ENCODE measurements around the gene CFAP54.

DNA sequence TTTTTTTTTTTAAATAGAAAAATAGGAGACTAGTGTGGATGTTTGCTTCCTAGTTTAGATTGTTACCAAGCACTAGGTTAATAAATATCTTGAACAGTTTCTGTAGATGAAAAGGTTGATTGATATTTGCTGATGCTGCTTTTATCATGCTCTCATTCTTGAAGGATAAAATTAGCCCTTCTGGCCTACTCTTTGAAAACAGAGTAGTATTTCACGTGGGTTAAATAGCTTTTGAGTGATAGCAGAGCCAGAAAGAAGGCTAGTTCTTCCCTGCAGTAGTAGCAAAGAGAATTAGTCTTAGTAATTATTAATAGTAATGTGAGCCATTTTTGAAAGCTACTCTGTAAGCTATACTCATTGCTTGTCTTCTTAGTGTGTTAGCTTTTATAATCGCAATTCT lies 422.9 kb downstream of the CFAP54 start:
- TF ChIP-seq EZH2 (IDR thresholded peaks at IDR 0.05; ENCODE audit: borderline replicate concordance, low read depth, low read length, poor library complexity, severe bottlenecking), result no peak
- TF ChIP-seq, protein P1, sequence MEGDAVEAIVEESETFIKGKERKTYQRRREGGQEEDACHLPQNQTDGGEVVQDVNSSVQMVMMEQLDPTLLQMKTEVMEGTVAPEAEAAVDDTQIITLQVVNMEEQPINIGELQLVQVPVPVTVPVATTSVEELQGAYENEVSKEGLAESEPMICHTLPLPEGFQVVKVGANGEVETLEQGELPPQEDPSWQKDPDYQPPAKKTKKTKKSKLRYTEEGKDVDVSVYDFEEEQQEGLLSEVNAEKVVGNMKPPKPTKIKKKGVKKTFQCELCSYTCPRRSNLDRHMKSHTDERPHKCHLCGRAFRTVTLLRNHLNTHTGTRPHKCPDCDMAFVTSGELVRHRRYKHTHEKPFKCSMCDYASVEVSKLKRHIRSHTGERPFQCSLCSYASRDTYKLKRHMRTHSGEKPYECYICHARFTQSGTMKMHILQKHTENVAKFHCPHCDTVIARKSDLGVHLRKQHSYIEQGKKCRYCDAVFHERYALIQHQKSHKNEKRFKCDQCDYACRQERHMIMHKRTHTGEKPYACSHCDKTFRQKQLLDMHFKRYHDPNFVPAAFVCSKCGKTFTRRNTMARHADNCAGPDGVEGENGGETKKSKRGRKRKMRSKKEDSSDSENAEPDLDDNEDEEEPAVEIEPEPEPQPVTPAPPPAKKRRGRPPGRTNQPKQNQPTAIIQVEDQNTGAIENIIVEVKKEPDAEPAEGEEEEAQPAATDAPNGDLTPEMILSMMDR (conservative IDR thresholded peaks at IDR 0.05; ENCODE audit: low read depth, low read length), result no peak

Data from A673 (cell line).